Muscle layer of duodenum (tissue), 2 donors: ENCODE measurements around the gene TMEM256.

Source experiments
- H3K27ac ChIP-seq: one replicate; pipeline ENCODE4 v1.7.0; 2013; ENCODE audit warnings: mild to moderate bottlenecking, low read length
- H3K27me3 ChIP-seq: one replicate; pipeline ENCODE4 v1.7.0; 2013; ENCODE audit warnings: low read depth, mild to moderate bottlenecking, control low read depth, low read length
- H3K36me3 ChIP-seq, 2 donors: one replicate each; pipeline ENCODE4 v1.7.0; 2013; ENCODE audit warnings: low read length in 2 of 2, control low read depth in 1 of 2, mild to moderate bottlenecking in 1 of 2; ENCODE audit not compliant: insufficient read depth in 2 of 2, control insufficient read depth in 1 of 2
- H3K4me1 ChIP-seq, 2 donors: one replicate each; pipeline ENCODE4 v1.7.0; 2013; ENCODE audit warnings: low read length in 2 of 2, mild to moderate bottlenecking in 2 of 2, control low read depth in 1 of 2, moderate library complexity in 1 of 2; ENCODE audit not compliant: insufficient read depth in 2 of 2, control insufficient read depth in 1 of 2
- H3K4me3 ChIP-seq, 2 donors: one replicate each; pipeline ENCODE4 v1.7.0; 2013; ENCODE audit warnings: low read length in 2 of 2, low read depth in 1 of 2, mild to moderate bottlenecking in 1 of 2
- H3K9me3 ChIP-seq, 2 donors: one replicate each; pipeline ENCODE4 v1.7.0; 2013; ENCODE audit warnings: low read length in 2 of 2, control low read depth in 1 of 2, mild to moderate bottlenecking in 1 of 2; ENCODE audit not compliant: control insufficient read depth in 1 of 2
- donor health status: healthy.

The TMEM256 gene

GRCh38 chr17:7426896-7427489 lies 23.1 kb upstream of the TMEM256 start:
- Histone ChIP-seq H3K27ac (no peak overlapping the region), H3K4me3 (no peak overlapping the region), H3K4me1 (no peaks in the 10 kb centered on the region), H3K9me3 (no peaks in the 10 kb centered on the region), H3K27me3 (no peaks in the 10 kb centered on the region), H3K36me3 (no peaks in the 10 kb centered on the region)

GRCh38 chr17:7426203-7426863 lies 22.4 kb upstream of the TMEM256 start:
- Histone ChIP-seq H3K4me3 (no peak overlapping the region), H3K4me1 (no peaks in the 10 kb centered on the region), H3K27ac (no peak overlapping the region), H3K36me3 (no peaks in the 10 kb centered on the region), H3K9me3 (no peaks in the 10 kb centered on the region), H3K27me3 (no peaks in the 10 kb centered on the region)

- Histone ChIP-seq H3K36me3 (no peaks in the 10 kb centered on the region), H3K27me3 (no peaks in the 10 kb centered on the region), H3K9me3 (no peaks in the 10 kb centered on the region), H3K4me1 (no peaks in the 10 kb centered on the region), H3K4me3 (no peak overlapping the region), H3K27ac (no peak overlapping the region)
Observed at GRCh38 chr17:7425756-7426155, 21.9 kb upstream of the TMEM256 start.

GRCh38 chr17:7425316-7425715 lies 21.4 kb upstream of the TMEM256 start, which contains the start of gene SPEM2:
TSS of gene SPEM2 (plus strand) at chr17:7425616. CDS start at chr17:7425689, 73 bp downstream.
- Histone ChIP-seq H3K27me3 (no peaks in the 10 kb centered on the region), H3K27ac (no peak within 1 kb of the TSS), H3K9me3 (no peaks in the 10 kb centered on the region), H3K36me3 (no peaks in the 10 kb centered on the region), H3K4me3 (no peak within 1 kb of the TSS), H3K4me1 (no peaks in the 10 kb centered on the region)

GRCh38 chr17:7423679-7424078 lies 19.8 kb upstream of the TMEM256 start:
- Histone ChIP-seq H3K27ac (no peak overlapping the region), H3K36me3 (no peaks in the 10 kb centered on the region), H3K4me3 (no peak overlapping the region), H3K27me3 (no peaks in the 10 kb centered on the region), H3K4me1 (no peaks in the 10 kb centered on the region), H3K9me3 (no peaks in the 10 kb centered on the region)

GRCh38 chr17:7421186-7421585 lies 17.3 kb upstream of the TMEM256 start:
- Histone ChIP-seq H3K27ac (no peak overlapping the region), H3K4me1 (no peaks in the 10 kb centered on the region), H3K4me3 (no peak overlapping the region), H3K36me3 (peaks cover 0 to 6% of the 10 kb centered on the region in 2 donors), H3K9me3 (no peaks in the 10 kb centered on the region), H3K27me3 (no peaks in the 10 kb centered on the region)

GRCh38 chr17:7419819-7420610 lies 16.1 kb upstream of the TMEM256 start, which contains the start of gene SPEM1:
TSS of gene SPEM1 (plus strand) at chr17:7420324. CDS start at chr17:7420385, 61 bp downstream.
- no peaks in the 10 kb centered on the region for H3K9me3 ChIP-seq
- no peaks in the 10 kb centered on the region for H3K27me3 ChIP-seq
- no peak within 1 kb of the TSS for H3K4me3 ChIP-seq
- peaks cover 0 to 15% of the 10 kb centered on the region in 2 donors for H3K36me3 ChIP-seq
- no peak within 1 kb of the TSS for H3K27ac ChIP-seq
- H3K4me1 ChIP-seq, result no peaks in the 10 kb centered on the region

GRCh38 chr17:7418472-7419152 lies 14.7 kb upstream of the TMEM256 start:
- Histone ChIP-seq H3K4me1 (no peaks in the 10 kb centered on the region), H3K9me3 (no peaks in the 10 kb centered on the region), H3K36me3 (peaks cover 0 to 19% of the 10 kb centered on the region in 2 donors), H3K4me3 (no peak overlapping the region), H3K27ac (no peak overlapping the region), H3K27me3 (no peaks in the 10 kb centered on the region)

GRCh38 chr17:7417056-7417655 lies 13.3 kb upstream of the TMEM256 start:
- Histone ChIP-seq H3K27me3 (no peaks in the 10 kb centered on the region), H3K4me3 (no peak overlapping the region), H3K27ac (no peak overlapping the region), H3K9me3 (no peaks in the 10 kb centered on the region), H3K36me3 (peaks cover 0 to 19% of the 10 kb centered on the region in 2 donors), H3K4me1 (no peaks in the 10 kb centered on the region)

- Histone ChIP-seq H3K9me3 (no peaks in the 10 kb centered on the region), H3K27ac (no peak overlapping the region), H3K36me3 (peaks cover 0 to 19% of the 10 kb centered on the region in 2 donors), H3K27me3 (no peaks in the 10 kb centered on the region), H3K4me1 (no peaks in the 10 kb centered on the region), H3K4me3 (no peak overlapping the region)
Observed at GRCh38 chr17:7416323-7416722, 12.4 kb upstream of the TMEM256 start.

GRCh38 chr17:7415784-7416183 lies 11.9 kb upstream of the TMEM256 start:
- Histone ChIP-seq H3K4me1 (no peaks in the 10 kb centered on the region), H3K4me3 (no peak overlapping the region), H3K9me3 (no peaks in the 10 kb centered on the region), H3K27ac (no peak overlapping the region), H3K36me3 (peaks cover 0 to 19% of the 10 kb centered on the region in 2 donors), H3K27me3 (no peaks in the 10 kb centered on the region)
